Measurements from ENCODE around the gene STK38.
"Not testable (repeated sequence)": the region's sequence is repeated elsewhere in the genome, so short reads cannot be mapped to it uniquely, and the experiment has no call there.

Gene STK38

DNA sequence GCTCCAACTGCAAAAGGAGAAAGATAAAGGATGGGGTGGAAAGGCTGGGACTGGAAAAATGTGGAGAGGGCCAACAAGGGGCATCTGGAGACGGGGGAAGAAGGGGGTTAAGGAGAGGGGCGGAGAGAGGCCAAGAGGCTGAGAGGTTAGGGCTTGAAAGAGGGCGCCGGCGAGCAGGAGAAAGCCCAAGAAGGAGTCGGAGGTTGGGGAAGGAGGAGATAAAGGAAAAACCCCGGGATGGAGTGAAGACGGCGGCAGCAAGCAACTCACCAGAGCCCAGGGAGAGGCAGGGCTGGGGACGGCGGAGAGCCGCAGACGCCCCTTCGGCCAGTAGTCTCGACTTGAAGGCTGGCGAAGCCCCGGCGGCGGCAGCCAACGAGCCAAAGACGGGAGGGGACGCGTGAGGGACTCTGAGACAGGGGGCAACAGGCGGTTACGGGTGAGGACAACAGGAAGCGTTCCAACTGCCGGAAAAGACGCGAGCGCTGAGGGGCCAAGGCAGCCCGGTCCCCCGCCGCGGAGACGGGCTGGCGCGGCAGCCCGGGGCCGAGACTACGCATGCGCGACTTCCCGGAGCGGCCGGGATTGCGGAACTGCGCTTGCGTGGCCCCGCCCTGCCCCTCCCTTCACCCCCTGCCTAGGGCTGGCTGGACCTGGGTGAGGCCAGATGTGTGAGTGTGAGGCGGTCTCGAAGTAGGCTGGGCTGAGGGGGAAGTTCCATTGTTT lies at the start of gene STK38:
TSS of gene STK38 (minus strand) at position 560 of the 726 bp plus-strand sequence. CDS start 7,277 bp downstream, outside the sequence.
- no peak for FAIRE-seq

- FAIRE-seq, result no peak
Measured at GRCh38 chr6:36596356-36596755, 49.1 kb upstream of the STK38 start.

DNA sequence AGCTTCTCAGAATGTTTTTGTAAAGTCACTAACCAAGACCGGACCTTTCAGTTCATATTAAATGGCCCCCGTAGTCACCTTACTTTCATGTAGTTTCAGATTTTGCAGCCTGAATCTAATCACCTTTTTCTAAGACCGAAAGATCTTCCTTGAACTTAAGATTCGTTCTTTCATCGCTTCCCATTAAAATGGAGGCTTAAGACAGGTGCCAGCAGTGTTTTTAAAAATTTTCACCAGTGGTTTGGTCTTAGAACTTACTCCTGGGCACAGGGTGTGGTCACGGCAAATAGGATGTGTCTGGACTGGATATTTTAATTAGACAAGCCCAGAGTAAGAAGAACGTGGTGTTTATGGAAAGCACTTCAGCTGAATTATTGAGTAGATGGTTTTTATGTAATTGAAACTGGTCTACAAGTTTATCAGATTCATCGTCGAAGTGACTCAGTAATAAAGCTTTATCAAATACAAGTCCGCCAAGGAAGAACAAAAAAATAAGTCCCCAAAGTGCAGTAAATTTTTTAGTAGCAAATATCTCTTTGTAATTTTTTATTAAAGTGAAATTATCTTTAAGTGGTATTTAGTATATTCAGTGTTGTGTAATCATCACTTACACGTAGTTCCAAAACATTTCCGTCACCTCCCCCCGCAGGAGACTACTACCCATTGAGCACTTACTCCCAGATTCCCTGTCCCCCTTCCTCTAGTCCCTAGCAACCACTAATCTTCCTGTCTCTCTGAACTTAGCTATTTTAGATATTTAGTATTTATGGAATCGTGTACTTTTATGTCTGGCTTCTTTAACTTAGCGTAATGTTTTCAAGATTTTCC lies 47.8 kb upstream of the STK38 start:
- FAIRE-seq, result no peak

DNA sequence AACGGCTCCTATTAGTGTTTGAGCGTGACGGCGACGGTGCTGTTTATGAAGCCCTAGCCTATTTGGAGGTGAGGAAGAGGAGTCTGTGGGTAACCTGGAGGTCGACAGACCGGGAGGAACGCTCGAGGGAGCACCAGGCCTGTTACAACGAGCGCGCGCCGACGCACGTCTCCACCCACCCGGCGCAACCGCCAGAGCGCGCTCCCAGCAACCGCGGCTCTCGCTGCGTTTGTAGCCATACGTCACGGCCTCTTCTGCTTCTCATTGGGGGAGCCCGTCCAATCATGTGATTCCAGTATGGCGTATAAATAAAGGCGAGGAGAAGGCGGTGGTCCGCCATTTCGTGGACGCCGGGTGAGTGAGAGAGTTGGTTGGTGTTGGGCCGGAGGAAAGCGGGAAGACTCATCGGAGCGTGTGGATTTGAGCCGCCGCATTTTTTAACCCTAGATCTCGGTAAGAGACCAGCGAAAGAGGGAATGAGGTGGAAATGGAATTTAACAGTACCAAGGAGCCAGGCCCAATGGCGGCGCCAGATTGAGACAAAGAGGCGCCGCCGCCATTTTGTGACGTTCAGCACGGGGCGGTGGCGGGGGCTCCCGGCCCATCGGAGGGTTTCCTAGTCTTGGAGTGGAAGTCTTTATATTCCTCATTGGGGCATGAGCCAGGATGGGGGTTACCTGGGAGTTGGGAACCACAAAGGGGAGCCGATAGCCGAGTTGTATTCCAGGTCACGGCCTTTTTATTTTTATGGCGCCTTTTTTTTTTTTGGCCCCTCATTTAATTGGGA lies 46.9 kb upstream of the STK38 start, which contains the start of gene SRSF3:
TSS of gene SRSF3 (plus strand) at position 334 of the 787 bp plus-strand sequence. CDS start 2,401 bp downstream, outside the sequence.
- FAIRE-seq, result no peak

GRCh38 chr6:36593569-36594028 lies 46.3 kb upstream of the STK38 start:
- FAIRE-seq, result no peak

DNA sequence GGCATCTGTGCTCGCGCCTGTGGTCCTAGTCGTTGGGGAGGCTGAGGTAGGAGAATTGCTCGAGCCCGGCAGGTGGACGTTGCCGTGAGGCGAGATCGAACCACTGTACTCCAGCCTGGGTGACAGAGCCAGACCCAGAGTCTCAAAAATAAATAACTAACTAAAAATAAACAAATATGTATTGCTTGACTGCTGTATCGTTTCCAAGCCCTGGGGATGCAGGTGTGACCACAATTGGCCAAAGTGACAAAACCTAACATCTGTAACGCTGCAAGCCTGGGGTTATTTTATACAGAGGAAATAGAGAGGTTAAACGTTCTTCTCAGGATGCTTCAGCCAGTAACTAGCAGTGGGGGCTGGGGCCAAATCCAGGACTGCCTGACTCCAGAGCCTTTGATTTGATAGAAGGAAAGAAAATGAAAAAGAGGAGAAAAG lies 45.0 kb upstream of the STK38 start:
- no peak for FAIRE-seq

DNA sequence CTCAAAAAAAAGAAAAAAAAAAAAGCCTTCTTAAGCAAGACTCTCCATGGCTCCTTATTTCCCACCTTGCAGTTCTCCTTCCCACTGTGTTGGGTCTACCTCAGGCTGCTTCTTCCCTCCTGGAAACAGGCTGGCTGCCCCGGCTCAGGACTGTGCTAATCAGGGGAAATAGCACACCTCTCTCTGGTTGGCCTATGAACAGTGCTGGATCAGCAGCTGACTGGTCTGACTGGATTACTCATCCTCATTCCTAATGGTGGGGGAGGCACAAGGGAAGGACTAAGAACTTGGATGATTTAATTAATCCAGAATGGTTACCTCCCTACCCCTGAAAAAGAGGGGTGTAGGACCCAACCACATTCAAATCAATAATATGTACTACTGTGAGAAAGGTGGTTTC lies 43.0 kb upstream of the STK38 start:
- FAIRE-seq, result no peak

- FAIRE-seq, result not testable (repeated sequence)
Measured at GRCh38 chr6:36589025-36589400, 41.7 kb upstream of the STK38 start.

GRCh38 chr6:36586606-36587005 lies 39.3 kb upstream of the STK38 start:
- no peak for FAIRE-seq

GRCh38 chr6:36581716-36582115 lies 34.4 kb upstream of the STK38 start:
- no peak for FAIRE-seq

DNA sequence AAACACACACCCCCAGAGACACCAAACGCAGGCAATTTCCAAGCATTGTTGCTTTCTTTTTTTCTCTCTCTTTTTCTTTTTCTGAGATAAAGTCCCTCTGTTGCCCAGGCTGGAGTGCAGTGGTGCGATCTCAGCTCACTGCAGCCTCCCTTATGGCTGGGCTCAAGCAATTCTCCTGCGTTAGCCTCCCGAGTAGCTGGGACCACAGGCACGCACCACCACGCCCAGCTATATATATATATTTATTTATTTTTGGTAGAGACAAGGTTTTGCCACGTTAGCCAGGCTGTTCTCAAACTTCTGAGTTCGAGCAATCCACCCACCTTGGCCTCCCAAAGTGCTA lies 32.9 kb upstream of the STK38 start:
- no peak for FAIRE-seq

DNA sequence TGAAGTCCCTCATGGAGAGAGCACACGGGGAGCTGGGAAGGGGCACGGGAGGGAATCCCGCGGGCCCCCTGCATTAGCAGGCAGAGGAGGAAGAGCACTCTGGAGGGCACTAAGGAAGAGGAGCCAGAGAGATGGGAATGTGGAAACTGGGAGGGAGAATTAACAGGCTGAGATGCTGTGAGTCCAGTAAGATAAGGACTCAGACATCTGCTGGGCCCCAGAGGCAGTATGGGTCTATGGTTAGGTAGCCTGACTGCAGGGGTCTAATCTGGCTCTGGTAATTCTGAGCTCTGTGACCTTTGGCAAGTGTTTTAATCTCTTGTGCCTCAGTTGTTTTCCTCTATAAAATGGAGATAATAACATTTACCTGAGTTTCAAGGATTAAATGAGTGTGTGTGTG lies 31.2 kb upstream of the STK38 start:
- FAIRE-seq, result no peak

GRCh38 chr6:36578030-36578429 lies 30.8 kb upstream of the STK38 start:
- FAIRE-seq, result no peak

DNA sequence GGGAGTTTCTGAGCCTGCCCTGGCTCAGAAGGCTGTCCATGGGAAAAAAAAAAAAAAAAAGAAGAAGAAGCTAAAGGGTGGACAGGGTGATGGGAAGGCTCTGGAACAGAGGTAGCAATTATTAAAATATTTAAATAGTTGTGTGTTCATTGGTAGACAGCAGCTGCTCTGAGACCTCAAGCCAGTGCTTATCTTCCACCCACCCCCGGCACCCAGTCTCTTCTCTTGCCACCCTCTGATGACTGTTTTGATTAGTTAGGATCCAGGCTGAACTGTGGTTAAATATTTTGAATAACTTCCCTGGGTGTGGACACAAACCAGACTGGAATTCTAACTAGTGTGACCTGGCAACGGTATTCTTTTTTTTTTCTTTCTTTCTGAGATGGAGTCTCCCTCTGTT lies 30.0 kb upstream of the STK38 start:
- FAIRE-seq, result no peak

DNA sequence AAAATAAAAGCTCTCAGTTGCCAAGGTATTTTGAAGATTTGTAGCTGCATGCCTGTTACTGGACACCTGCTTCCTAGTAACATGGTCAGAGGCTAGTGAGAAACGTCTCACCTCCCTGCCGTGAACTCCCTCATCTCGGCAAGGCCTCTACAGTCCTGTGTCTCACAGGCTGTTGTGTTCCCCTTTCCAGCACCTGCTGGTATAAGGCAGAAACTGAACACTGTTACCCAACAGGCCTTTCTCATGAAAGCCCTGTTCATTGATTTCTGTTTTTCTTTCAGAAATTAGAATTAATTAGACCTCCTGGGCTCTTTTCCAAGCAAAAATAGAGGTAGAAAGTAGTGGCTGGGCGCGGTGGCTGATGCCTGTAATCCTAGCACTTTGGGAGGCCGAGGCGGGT lies 29.3 kb upstream of the STK38 start:
- FAIRE-seq, result no peak

DNA sequence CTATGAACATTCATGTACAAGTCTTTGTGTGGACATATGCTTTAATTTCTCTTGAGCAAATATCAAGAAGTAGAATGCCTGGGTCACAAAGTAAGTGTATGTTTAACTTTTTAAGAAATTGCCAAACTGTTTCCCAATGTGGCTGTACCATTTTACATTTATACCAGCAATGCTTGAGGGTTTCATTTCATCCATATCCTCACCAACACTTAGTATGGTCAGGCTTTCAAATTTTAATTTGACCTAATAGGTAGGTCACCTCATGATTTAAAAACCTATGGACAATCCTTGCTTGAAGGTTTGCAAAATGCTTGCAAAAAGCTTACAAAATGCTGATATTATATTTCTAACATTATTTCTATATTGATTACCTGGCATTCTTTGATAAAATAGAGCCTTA lies 27.4 kb upstream of the STK38 start:
- FAIRE-seq, result no peak

GRCh38 chr6:36572353-36573311 lies 25.4 kb upstream of the STK38 start:
- FAIRE-seq, result not testable (repeated sequence)

DNA sequence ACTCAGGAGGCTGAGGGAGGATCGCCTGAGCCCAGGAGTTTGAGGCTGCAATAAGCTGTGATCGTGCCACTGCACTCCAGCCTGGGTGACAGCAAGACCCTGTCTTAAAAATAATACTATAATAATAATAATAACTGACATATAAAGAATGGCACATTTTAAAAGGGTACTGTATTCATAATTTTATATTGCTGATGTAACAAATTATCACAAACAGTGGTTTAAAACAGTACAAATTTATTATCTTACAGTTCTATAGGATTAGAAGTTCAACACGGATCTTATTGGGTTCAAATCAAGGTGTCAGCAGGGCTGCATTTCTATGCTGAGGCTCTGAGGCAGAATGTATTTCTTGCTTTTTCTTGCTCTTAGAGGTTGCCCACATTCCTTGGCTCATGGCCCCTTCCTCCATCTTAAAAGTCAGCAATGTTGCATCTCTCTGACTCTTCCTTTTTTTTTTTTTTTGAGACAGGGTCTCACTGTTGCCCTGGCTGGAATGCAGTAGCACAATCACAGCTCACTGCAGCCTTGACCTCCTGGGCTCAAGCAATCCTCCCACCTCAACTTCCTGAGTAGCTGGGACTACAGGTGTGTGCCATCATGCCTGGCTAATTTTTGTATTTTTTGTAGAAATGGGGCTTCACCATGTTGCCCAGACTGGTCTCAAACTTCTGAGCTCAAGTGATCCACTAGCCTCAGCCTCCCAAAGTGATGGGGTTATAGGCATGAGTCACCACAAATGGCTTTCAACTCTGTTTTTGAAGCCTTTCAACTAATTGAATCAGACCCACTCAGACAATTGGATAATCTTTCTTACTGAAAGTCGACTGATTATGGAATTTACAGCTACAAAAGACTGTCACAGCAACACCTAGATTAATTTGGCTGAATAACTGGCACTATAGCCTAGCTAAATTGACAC lies 24.1 kb upstream of the STK38 start:
- no peak for FAIRE-seq

DNA sequence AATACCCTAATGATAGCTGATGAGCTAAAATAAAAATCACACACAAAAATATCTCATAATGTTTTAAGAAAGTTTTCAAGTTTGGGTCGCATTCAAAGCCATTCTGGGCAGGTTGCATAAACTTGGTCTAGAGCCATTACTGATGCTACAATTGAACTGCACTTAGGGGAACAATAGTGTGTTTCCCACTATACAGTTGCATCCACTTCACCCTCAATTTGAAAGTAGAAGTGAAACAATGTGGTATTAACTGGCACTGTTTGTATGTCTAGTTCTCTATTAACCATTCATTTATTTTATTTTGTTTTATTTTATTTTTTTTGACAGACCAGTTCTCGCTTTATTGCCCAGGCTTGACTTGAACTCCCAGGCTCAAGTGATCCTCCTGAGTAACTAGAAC lies 23.0 kb upstream of the STK38 start:
- FAIRE-seq, result no peak

GRCh38 chr6:36566418-36566905 lies 19.2 kb upstream of the STK38 start:
- FAIRE-seq, result no peak

GRCh38 chr6:36563928-36564284 lies 16.6 kb upstream of the STK38 start:
- no peak for FAIRE-seq

Data from islet of Langerhans (tissue), 1 donor.